ENCODE results near the gene PCYT2.

Gene PCYT2

DNA sequence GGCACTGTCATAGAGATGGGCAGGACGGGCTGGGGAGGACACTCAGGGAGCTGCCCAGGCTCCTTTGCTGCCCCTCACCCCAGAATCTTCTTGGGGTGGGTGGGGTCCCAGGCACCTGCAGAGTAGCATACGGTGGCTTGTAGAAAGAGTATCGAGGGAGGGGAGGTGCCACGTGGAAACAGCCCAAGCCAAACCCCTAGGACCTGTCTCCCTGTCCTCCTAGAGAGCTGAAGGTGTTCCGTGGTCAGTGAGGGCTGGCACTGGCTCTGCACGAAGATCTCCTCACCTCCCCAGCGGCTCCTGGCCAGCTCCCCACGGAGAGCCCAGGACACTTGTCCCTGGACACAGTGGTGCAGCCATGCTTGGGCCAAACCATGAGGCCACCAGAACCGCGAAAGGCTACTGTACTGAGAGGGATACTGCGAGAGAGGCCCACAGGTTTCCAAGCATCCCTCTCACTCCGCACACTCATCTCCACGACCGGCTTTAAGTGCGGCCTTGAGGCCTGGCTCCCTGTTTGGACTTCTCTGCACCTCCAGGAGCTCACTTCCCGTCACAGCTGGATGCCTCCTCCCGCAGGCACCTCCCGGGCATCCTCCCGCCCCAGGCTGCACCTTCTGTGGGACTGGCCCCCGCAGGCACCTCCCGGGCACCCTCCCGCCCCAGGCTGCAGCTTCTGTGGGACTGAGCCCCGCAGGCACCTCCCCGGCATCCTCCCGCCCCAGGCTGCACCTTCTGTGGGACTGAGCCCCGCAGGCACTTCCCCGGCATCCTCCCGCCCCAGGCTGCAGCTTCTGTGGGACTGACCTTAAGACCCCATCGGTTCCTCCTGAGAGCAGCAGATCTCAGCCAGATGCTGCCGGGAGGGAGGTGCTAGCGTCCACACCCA lies 18.3 kb upstream of the PCYT2 start (continued):
- TF ChIP-seq, protein P1, sequence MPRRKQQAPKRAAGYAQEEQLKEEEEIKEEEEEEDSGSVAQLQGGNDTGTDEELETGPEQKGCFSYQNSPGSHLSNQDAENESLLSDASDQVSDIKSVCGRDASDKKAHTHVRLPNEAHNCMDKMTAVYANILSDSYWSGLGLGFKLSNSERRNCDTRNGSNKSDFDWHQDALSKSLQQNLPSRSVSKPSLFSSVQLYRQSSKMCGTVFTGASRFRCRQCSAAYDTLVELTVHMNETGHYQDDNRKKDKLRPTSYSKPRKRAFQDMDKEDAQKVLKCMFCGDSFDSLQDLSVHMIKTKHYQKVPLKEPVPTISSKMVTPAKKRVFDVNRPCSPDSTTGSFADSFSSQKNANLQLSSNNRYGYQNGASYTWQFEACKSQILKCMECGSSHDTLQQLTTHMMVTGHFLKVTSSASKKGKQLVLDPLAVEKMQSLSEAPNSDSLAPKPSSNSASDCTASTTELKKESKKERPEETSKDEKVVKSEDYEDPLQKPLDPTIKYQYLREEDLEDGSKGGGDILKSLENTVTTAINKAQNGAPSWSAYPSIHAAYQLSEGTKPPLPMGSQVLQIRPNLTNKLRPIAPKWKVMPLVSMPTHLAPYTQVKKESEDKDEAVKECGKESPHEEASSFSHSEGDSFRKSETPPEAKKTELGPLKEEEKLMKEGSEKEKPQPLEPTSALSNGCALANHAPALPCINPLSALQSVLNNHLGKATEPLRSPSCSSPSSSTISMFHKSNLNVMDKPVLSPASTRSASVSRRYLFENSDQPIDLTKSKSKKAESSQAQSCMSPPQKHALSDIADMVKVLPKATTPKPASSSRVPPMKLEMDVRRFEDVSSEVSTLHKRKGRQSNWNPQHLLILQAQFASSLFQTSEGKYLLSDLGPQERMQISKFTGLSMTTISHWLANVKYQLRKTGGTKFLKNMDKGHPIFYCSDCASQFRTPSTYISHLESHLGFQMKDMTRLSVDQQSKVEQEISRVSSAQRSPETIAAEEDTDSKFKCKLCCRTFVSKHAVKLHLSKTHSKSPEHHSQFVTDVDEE (CRISPR knock-in tag; IDR thresholded peaks at IDR 0.05): no peak
- TF ChIP-seq RARB (CRISPR knock-in tag; IDR thresholded peaks at IDR 0.05) (no peak), PATZ1 (CRISPR knock-in tag; IDR thresholded peaks at IDR 0.05; ENCODE audit: borderline replicate concordance) (no peak), ISL1 (CRISPR knock-in tag; IDR thresholded peaks at IDR 0.05) (no peak), GLIS3 (CRISPR knock-in tag; IDR thresholded peaks at IDR 0.05) (no peak), PPARA (CRISPR knock-in tag; IDR thresholded peaks at IDR 0.05; ENCODE audit: borderline replicate concordance) (no peak), ZFP3 (CRISPR knock-in tag; IDR thresholded peaks at IDR 0.05) (no peak)

DNA sequence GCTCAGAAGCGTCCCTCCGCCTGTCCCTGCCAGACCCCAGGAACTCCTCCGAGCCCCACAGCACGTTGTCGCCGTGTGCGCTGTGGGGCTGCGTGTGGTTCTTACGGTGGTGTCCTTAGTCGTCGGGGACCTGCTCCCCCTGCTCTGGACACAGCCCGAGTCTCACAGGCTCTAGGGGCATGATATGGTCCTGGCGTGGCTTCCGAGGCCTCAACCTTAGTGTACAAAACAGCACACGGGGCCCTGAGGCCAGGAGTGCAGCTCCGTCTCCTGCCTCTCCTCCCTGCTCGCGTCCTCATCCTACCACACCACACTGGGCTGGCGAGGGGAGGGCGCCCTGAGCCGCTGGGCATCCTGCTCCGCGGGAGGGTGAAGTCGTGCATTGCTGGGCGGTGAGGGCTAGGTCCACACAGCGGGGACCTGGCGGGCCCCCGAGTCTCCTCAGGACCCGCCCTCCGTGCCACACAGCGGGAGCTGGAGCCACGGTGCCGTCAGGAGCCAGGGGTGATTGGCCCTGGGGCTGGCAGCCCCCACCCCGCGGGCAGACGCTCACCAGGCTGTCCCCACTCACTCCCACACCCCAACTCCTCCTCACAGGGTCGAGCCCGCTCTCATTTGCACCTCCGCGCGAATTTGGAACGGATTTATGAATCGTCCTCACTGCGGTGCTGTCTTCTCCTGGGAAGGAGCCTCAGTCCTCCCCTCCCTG lies 17.5 kb upstream of the PCYT2 start:
- ATAC-seq: peak; percentile 6
- TF ChIP-seq, protein P2, sequence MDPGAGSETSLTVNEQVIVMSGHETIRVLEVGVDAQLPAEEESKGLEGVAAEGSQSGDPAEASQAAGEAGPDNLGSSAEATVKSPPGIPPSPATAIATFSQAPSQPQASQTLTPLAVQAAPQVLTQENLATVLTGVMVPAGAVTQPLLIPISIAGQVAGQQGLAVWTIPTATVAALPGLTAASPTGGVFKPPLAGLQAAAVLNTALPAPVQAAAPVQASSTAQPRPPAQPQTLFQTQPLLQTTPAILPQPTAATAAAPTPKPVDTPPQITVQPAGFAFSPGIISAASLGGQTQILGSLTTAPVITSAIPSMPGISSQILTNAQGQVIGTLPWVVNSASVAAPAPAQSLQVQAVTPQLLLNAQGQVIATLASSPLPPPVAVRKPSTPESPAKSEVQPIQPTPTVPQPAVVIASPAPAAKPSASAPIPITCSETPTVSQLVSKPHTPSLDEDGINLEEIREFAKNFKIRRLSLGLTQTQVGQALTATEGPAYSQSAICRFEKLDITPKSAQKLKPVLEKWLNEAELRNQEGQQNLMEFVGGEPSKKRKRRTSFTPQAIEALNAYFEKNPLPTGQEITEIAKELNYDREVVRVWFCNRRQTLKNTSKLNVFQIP (CRISPR knock-in tag; IDR thresholded peaks at IDR 0.05; ENCODE audit: borderline replicate concordance, low read depth): no peak
- TF ChIP-seq ZNF70 (CRISPR knock-in tag; IDR thresholded peaks at IDR 0.05) (no peak), TCF4 (CRISPR knock-in tag; IDR thresholded peaks at IDR 0.05; ENCODE audit: borderline replicate concordance) (no peak), ESRRG (CRISPR knock-in tag; IDR thresholded peaks at IDR 0.05) (no peak), PPARA (CRISPR knock-in tag; IDR thresholded peaks at IDR 0.05; ENCODE audit: borderline replicate concordance) (no peak), ARNTL (CRISPR knock-in tag; IDR thresholded peaks at IDR 0.05; ENCODE audit: borderline replicate concordance, low read depth) (no peak), BACH2 (CRISPR knock-in tag; IDR thresholded peaks at IDR 0.05; ENCODE audit: borderline replicate concordance) (no peak), ZNF8 (CRISPR knock-in tag; IDR thresholded peaks at IDR 0.05) (no peak), CSDC2 (CRISPR knock-in tag; IDR thresholded peaks at IDR 0.05) (no peak), PATZ1 (CRISPR knock-in tag; IDR thresholded peaks at IDR 0.05; ENCODE audit: borderline replicate concordance) (no peak)
- TF ChIP-seq, protein P1 (CRISPR knock-in tag; IDR thresholded peaks at IDR 0.05): no peak

Measured in SK-N-SH treated with all-trans-retinoic acid at 6 μM for 48 hours (cell line).